NT2/D1 (cell line): ENCODE measurements around the gene KRTAP4-16.
"Not testable (repeated sequence)": the region's sequence is repeated elsewhere in the genome, so short reads cannot be mapped to it uniquely, and the experiment has no call there.

Source experiments
- DNase-seq: peaks from one replicate; pipeline ENCODE4 v3.0.0-alpha.2; 2011; ENCODE audit warnings: low read depth, low spot score
- H3K27me3 ChIP-seq: 2 replicates; pipeline ENCODE4 v1.6.0; 2011; ENCODE audit warnings: mild to moderate bottlenecking; ENCODE audit not compliant: insufficient read length, insufficient read depth
- H3K36me3 ChIP-seq: 2 replicates; pipeline ENCODE4 v1.6.1; 2011; ENCODE audit warnings: mild to moderate bottlenecking, low read length, mixed read lengths; ENCODE audit not compliant: insufficient read depth, insufficient read length
- H3K4me1 ChIP-seq: 2 replicates; pipeline ENCODE4 v1.5.1; 2011; ENCODE audit not compliant: insufficient read depth, insufficient read length
- H3K4me3 ChIP-seq: 2 replicates; pipeline ENCODE4 v1.5.1; 2011; ENCODE audit warnings: low read depth; ENCODE audit not compliant: insufficient read length
- H3K9ac ChIP-seq: 2 replicates; pipeline ENCODE4 v1.6.0; 2011; ENCODE audit warnings: low read depth; ENCODE audit not compliant: insufficient read length
- H3K9me3 ChIP-seq: 2 replicates; pipeline ENCODE4 v1.5.1; 2011; ENCODE audit warnings: mild to moderate bottlenecking, low read length; ENCODE audit not compliant: insufficient read depth
- SUZ12 ChIP-seq: IDR thresholded peaks from 2 replicates; pipeline ENCODE4 v1.6.1; 2011; ENCODE audit not compliant: insufficient read length, insufficient read depth; ENCODE audit errors: extremely low read depth
- YY1 ChIP-seq: IDR thresholded peaks from 2 replicates; pipeline ENCODE4 v1.6.1; 2011; ENCODE audit not compliant: insufficient read length, insufficient read depth
- ZNF274 ChIP-seq: IDR thresholded peaks from 2 replicates; pipeline ENCODE4 v1.6.1; 2011; ENCODE audit warnings: mild to moderate bottlenecking, low read depth, low read length

KRTAP4-16 gene

GRCh38 chr17:41144846-41145245 is 42.8 kb upstream of the KRTAP4-16 start:
- no peak for DNase-seq
- Histone ChIP-seq H3K36me3 (no peaks in the 10 kb centered on the region), H3K9me3 (peaks cover 18% of the 10 kb centered on the region)

DNA sequence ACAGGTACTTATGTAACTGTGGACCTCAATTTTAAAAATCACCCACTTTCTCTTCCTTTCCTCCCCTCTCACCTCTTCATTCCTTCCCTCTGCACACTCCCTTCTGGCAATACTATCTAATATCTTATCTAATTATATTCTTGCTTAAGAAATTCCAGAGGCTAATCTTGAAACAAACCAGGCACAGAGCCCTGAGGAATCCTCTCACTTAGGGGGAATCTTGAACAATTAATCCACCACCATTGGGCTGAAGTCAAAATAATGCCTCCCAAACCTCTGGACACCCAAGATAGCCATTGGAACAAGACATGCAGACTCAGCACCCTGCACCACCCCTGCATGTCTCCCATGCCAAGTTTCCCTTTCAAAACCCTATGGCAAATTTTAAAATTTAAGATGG is 39.4 kb upstream of the KRTAP4-16 start:
- H3K9ac ChIP-seq: no peak overlapping the region
- H3K4me1 ChIP-seq: no peaks in the 10 kb centered on the region
- H3K27me3 ChIP-seq: no peaks in the 10 kb centered on the region
- no peak for TF ChIP-seq ZNF274
- no peak for TF ChIP-seq YY1
- no peak for TF ChIP-seq SUZ12
- peaks cover 21% of the 10 kb centered on the region for H3K9me3 ChIP-seq
- H3K36me3 ChIP-seq: no peaks in the 10 kb centered on the region
- no peak for DNase-seq
- no peak overlapping the region for H3K4me3 ChIP-seq

More at GRCh38 chr17:41144846-41145245, 42.8 kb upstream of the KRTAP4-16 start:
- no peak for TF ChIP-seq ZNF274
- no peak for TF ChIP-seq YY1
- no peak for TF ChIP-seq SUZ12
- Histone ChIP-seq H3K4me1 (no peaks in the 10 kb centered on the region), H3K4me3 (no peak overlapping the region), H3K9ac (no peak overlapping the region), H3K27me3 (no peaks in the 10 kb centered on the region)

GRCh38 chr17:41140360-41141131 is 38.5 kb upstream of the KRTAP4-16 start, which contains the start of gene KRTAP4-6:
TSS of gene KRTAP4-6 (minus strand) at chr17:41140544. CDS start at chr17:41140487, 57 bp downstream.
- H3K27me3 ChIP-seq: no peaks in the 10 kb centered on the region
- no peak for DNase-seq

DNA sequence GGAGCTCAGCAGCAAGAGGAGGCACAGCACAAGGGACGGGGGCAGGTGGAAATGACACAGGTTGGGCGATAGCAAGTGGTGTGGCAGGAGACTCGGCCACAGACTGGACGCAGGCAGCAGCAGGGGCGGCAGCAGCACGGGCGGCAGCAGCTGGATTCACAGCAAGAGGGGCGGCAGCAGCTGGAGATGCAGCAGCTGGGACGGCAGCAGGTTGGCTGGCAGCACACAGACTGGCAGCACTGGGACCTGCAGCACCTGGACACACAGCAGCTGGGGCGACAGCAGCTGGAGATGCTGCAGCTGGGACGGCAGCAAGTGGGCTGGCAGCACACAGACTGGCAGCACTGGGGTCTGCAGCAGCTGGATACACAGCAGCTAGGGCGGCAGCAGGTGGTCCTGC is 37.9 kb upstream of the KRTAP4-16 start:
- not testable (repeated sequence) for H3K9ac ChIP-seq, H3K4me1 ChIP-seq, H3K4me3 ChIP-seq, DNase-seq, H3K27me3 ChIP-seq, H3K36me3 ChIP-seq
- peaks cover 21% of the 10 kb centered on the region for H3K9me3 ChIP-seq

More at GRCh38 chr17:41140360-41141131, 38.5 kb upstream of the KRTAP4-16 start, which contains the start of gene KRTAP4-6:
- Histone ChIP-seq H3K9ac (no peak within 1 kb of the TSS), H3K4me3 (no peak within 1 kb of the TSS), H3K4me1 (no peaks in the 10 kb centered on the region), H3K36me3 (no peaks in the 10 kb centered on the region), H3K9me3 (peaks cover 21% of the 10 kb centered on the region)
- TF ChIP-seq SUZ12 (no peak), ZNF274 (no peak), YY1 (no peak)

DNA sequence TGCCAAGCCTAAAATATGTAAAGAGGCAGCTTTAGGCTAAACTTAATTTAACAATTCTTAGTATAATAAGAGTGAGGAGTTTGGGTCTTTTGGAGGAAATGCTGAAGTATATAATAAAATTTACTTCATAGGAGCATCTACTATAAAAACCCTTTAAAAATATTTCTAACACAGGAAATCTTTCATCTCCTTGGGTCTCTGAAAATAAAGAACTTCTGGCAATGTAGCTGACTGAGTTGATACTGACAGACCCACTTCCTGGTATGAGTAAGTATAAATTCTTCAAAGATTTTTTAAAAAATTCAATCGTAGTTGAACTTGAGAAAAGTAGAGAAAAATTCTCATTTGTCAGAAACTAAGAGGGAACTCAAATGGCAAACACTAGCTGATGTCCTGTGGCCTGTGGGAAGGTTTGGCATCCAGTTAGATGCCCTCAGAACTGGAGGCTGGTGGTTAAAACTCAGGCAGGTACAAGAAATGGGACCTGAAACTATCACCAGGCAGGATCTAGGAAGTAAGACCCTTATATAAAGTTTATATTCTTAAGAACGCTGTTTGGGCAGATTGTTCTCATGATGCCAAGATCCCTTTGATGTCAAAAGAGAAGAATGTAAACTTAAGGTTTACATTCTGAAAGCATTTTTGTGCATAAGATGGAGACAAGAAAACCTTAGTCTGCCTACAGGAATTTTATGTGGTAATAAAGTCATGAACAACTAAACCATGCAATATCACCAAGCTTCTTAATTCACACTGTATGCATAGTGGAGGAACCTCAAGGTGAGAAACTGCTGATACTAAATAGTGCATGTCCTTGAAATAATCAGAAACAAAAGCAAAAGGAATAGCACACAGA is 32.1 kb upstream of the KRTAP4-16 start:
- Histone ChIP-seq H3K27me3 (no peaks in the 10 kb centered on the region), H3K9me3 (no peaks in the 10 kb centered on the region), H3K4me3 (no peak overlapping the region), H3K9ac (no peak overlapping the region), H3K4me1 (no peaks in the 10 kb centered on the region), H3K36me3 (no peaks in the 10 kb centered on the region)
- no peak for TF ChIP-seq ZNF274
- no peak for TF ChIP-seq SUZ12
- no peak for TF ChIP-seq YY1
- DNase-seq: no peak

- H3K4me3 ChIP-seq: no peak overlapping the region
- no peaks in the 10 kb centered on the region for H3K36me3 ChIP-seq
- H3K4me1 ChIP-seq: no peaks in the 10 kb centered on the region
- no peak overlapping the region for H3K9ac ChIP-seq
- DNase-seq: no peak
- no peak for TF ChIP-seq SUZ12
- no peak for TF ChIP-seq YY1
- no peak for TF ChIP-seq ZNF274
- no peaks in the 10 kb centered on the region for H3K27me3 ChIP-seq
- no peaks in the 10 kb centered on the region for H3K9me3 ChIP-seq
Measured at GRCh38 chr17:41131979-41132378, 30.0 kb upstream of the KRTAP4-16 start.

- no peaks in the 10 kb centered on the region for H3K4me1 ChIP-seq
- no peak overlapping the region for H3K9ac ChIP-seq
- no peak overlapping the region for H3K4me3 ChIP-seq
- H3K9me3 ChIP-seq: no peaks in the 10 kb centered on the region
- no peaks in the 10 kb centered on the region for H3K27me3 ChIP-seq
- H3K36me3 ChIP-seq: no peaks in the 10 kb centered on the region
- DNase-seq: no peak
- TF ChIP-seq SUZ12 (no peak), YY1 (no peak), ZNF274 (no peak)
Measured at GRCh38 chr17:41127371-41127770, 25.4 kb upstream of the KRTAP4-16 start.
